Colonic mucosa (tissue), 4 donors: ENCODE measurements around the gene PARD3B. TPM values are rescaled to one million over a fixed set of nuclear protein-coding genes. Genes with fewer than 3 reads are reported as not detected.
A peak's percentile ranks its signal among the peaks of the same experiment; 100 is the strongest.

Experiments used
- DNase-seq: peaks from one replicate; pipeline ENCODE4 v3.0.0-alpha.2; 2020
- H3K27ac ChIP-seq: fragments of 200-600 bp; one replicate; pipeline ENCODE4 v1.8.0; 2021
- H3K27me3 ChIP-seq: fragments of 200-600 bp; one replicate; pipeline ENCODE4 v1.8.0; 2021
- H3K36me3 ChIP-seq: fragments of 200-600 bp; one replicate; pipeline ENCODE4 v1.8.0; 2021
- H3K4me1 ChIP-seq: fragments of 200-600 bp; one replicate; pipeline ENCODE4 v1.8.0; 2021; ENCODE audit warnings: mild to moderate bottlenecking
- H3K4me3 ChIP-seq: fragments of 200-600 bp; one replicate; pipeline ENCODE4 v1.8.0; 2021
- H3K9ac ChIP-seq, 2 donors: one replicate each; pipeline ENCODE4 v1.7.0; 2013; ENCODE audit warnings: control low read depth in 2 of 2, low read depth in 2 of 2, low read length in 2 of 2
- H3K9me3 ChIP-seq: fragments of 200-600 bp; one replicate; pipeline ENCODE4 v1.8.0; 2021
- CTCF ChIP-seq: fragments of 200-600 bp; IDR thresholded peaks from one replicate; pipeline ENCODE4 v1.8.0; 2022; ENCODE audit warnings: antibody characterized with exemption, mild to moderate bottlenecking
- intact Hi-C: fragments of 100-400 bp; cut with DNase I; formaldehyde crosslinking; loops from one replicate; pipeline ENCODE4 v1.14.1; 2022
- total RNA-seq, 2 donors: library from RNA; stranded (reverse); fragmentation: NEBNext Ultra II Directional in 1 of 2; extraction: Animal tissue kit (Norgen Biotek cat#: 25700) in 1 of 2; gene quantifications; one replicate each; pipeline ENCODE4 v1.2.1, GENCODE V29; 2021
- donor health status: healthy.
- donor health status: DM: no; HTN: no; CAD: no.
- donor health status: DM: no; HTN: no; CAD: no.

The PARD3B gene
- total RNA-seq, 2 donors from 2014 or later, result 20.0 to 24.2 TPM

DNA sequence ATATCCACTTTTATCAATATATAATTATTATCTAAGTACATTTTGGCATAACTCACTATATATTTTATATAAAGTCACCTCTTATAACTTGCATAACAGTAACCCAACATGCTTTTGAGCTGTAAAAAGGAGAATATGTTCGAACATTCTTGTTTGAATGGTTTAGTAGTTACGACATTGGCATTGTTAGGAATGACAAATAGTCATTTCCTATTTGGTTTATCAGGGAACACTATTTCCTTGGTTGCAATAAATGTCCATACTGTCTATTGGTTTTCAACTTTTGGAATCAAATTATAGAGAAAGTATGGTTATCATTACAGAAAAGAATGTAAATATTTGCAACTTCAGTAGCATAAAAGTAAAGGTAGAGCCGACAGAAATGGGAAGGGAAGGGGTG, 124.1 kb downstream of the PARD3B start:
- Histone ChIP-seq H3K4me3 (no peak overlapping the region), H3K4me1 (no peaks in the 10 kb centered on the region), H3K9me3 (no peaks in the 10 kb centered on the region), H3K9ac (no peak overlapping the region), H3K27ac (no peak overlapping the region), H3K36me3 (no peaks in the 10 kb centered on the region), H3K27me3 (no peaks in the 10 kb centered on the region)
- no peak for TF ChIP-seq CTCF
- no peak for DNase-seq
- intact Hi-C loops, result no loop called here

GRCh38 chr2:204670124-204670523, 124.8 kb downstream of the PARD3B start:
- Histone ChIP-seq H3K4me1 (no peaks in the 10 kb centered on the region), H3K27ac (no peak overlapping the region), H3K4me3 (no peak overlapping the region), H3K27me3 (no peaks in the 10 kb centered on the region), H3K9me3 (no peaks in the 10 kb centered on the region), H3K36me3 (no peaks in the 10 kb centered on the region), H3K9ac (no peak overlapping the region)
- no peak for TF ChIP-seq CTCF
- peak; percentile 18 for DNase-seq
- intact Hi-C loops, result no loop called here

DNA sequence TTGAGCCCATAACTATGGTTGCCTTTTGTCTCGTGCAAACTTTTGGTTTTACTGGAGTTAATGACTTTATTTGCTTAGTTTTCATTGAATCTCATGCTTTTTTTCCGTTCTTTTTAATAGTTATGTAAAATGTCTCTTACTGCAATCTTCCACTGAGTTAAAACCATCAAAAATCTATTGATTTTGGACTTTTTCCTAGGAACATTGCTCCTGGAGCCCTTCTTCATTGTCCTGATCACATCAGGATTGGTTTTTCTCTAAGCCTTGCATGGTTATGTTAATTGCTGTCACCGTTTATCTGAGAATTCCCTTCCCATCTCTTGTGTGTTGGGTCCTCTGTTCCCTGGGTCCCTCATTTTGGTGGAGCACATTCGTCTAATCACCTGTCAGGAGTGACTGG, 125.5 kb downstream of the PARD3B start:
- H3K27ac ChIP-seq, result no peak overlapping the region
- H3K27me3 ChIP-seq, result no peaks in the 10 kb centered on the region
- H3K4me3 ChIP-seq, result no peak overlapping the region
- no peak overlapping the region for H3K9ac ChIP-seq
- H3K4me1 ChIP-seq, result no peaks in the 10 kb centered on the region
- no peak for TF ChIP-seq CTCF
- no peaks in the 10 kb centered on the region for H3K36me3 ChIP-seq
- intact Hi-C loops, result no loop called here
- no peaks in the 10 kb centered on the region for H3K9me3 ChIP-seq
- no peak for DNase-seq

DNA sequence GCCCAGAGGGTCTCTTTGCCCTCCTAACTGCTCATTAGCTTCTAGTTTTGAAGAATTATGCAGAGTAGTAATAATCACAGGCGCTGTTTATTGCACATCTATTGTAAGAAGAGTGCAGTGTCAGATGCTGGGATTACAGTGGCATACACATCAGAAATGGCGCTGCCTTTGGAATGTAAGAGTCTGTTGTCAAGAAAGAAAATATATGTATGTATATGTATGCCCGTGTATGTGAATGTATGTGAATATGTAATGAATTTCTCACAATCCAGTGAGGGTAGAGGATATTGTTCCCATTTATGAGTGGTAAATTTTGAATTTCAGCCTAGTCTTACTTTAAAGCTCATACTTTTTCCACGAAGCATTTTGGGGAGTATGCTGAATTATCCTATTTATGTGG, 127.5 kb downstream of the PARD3B start:
- Histone ChIP-seq H3K27ac (no peak overlapping the region), H3K4me3 (no peak overlapping the region), H3K4me1 (no peaks in the 10 kb centered on the region), H3K9me3 (no peaks in the 10 kb centered on the region), H3K36me3 (no peaks in the 10 kb centered on the region), H3K27me3 (no peaks in the 10 kb centered on the region), H3K9ac (no peak overlapping the region)
- intact Hi-C loops, result no loop called here
- no peak for DNase-seq
- no peak for TF ChIP-seq CTCF

- intact Hi-C loops, result no loop called here
- no peak overlapping the region for H3K27ac ChIP-seq
These were observed 128.6 kb downstream of the PARD3B start for GRCh38 chr2:204673877-204674276.

More at GRCh38 chr2:204673877-204674276, 128.6 kb downstream of the PARD3B start:
- Histone ChIP-seq H3K36me3 (no peaks in the 10 kb centered on the region), H3K4me1 (no peaks in the 10 kb centered on the region), H3K9ac (no peak overlapping the region), H3K27me3 (no peaks in the 10 kb centered on the region), H3K9me3 (no peaks in the 10 kb centered on the region), H3K4me3 (no peak overlapping the region)
- no peak for TF ChIP-seq CTCF
- DNase-seq, result no peak
